ENCODE results near the gene PGBD5.
"Not testable (repeated sequence)": the region's sequence is repeated elsewhere in the genome, so short reads cannot be mapped to it uniquely, and the experiment has no call there.

The PGBD5 gene

GRCh38 chr1:230425252-230426091 is 660 bp downstream of the PGBD5 start:
- DNase-seq (ENCODE audit: low read depth in 2 of 2), result no peak

- DNase-seq (ENCODE audit: low read depth in 2 of 2), result no peak
These were observed 1.5 kb downstream of the PGBD5 start for GRCh38 chr1:230424391-230425251.

GRCh38 chr1:230423951-230424350 is 2.2 kb downstream of the PGBD5 start:
- DNase-seq (ENCODE audit: low read depth in 2 of 2), result no peak

- no peak for DNase-seq (ENCODE audit: low read depth in 2 of 2)
These were observed 2.9 kb downstream of the PGBD5 start for GRCh38 chr1:230423261-230423660.

DNA sequence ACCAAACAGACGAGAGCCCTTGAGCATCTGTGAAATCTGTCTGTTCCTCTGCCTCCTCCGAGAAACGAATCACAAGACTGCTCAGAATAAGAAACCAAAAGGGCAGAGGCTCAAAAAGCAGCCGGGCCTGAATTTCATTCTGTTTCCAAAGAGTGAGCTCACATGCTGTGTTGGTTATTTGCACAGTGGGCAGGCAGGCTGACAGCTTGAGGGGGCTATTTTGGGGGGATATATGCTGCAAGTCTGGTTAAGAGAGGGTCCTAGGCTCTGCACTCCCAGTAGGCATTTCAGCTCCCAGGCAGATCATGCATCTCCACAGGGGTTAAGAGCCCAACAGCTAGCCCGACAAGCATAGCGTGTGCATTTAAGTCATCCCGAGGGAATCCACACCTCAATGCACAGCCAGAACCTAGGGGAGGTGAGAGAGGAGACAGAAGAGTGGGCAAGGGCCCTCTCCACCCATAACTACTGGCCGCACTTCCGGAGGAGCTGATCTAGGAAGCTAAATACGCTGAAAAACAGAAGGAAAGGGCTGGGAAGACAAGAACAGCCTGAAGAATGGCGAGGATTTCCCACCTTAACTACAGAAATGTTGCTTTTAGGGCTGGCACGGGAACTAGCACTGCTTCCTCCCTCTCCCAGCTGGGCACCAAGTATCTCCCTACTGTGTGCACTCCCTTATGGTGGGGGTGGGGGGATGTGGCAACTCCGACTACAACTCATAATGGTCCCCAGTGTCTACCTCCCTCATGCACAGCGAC is 3.7 kb downstream of the PGBD5 start:
- no peak for DNase-seq (ENCODE audit: low read depth in 2 of 2)

DNA sequence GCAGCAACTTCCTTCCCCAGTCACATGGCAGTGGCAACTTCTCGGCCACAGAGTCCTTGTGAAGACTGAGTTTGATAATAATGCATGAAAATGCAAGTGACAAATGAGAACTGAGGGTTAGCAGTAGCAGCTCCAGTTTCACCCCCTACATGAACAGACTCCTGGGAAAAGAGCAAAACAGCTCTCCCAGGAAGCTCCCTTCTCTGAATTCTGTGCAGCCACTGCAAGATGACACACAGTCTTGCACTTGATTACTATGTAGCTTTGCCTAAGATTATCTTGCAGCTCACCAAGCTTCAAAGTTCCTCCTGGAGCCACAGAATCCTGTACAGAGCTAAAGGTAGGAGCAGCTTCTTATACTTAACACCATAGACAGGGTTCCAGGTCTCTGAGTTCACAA is 4.7 kb downstream of the PGBD5 start:
- DNase-seq (ENCODE audit: low read depth in 2 of 2), result no peak

DNA sequence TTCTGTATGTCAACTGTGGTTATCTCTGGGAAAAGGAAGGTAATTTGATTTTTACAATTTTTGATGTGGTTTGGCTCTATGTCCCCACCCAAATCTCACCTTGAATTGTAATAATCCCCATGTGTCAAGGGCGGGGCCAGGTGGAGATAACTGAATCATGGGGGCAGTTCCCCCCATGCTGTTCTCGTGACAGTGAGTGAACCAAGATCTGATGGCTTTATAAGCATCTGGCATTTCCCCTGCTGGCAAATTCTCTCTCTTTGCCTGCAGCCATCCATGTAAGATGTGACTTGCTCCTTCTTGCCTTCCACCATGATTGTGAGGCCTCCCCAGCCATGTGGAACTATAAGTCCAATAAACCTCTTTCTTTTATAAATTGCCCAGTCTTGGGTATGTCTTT is 5.8 kb downstream of the PGBD5 start:
- not testable (repeated sequence) for DNase-seq (ENCODE audit: low read depth in 2 of 2)

DNA sequence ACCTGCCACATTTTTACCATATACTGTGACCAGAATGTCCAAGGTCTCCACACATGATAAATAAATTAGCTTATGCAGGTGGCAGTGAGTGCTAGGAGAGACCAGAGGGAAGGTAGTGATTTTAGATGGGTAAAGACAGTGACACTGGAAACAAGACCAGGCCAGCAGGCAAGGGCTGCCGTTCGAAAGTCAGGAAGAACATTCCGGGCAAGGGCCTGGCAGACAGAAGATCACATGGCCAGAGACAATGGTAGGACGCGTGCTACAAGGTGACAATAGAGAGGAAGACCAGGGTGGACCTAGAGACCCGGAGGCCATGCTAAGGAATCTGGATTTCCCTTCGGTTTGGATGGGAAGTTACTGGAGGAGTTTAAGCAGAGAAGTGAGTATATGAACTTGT is 9.7 kb downstream of the PGBD5 start:
- no peak for DNase-seq (ENCODE audit: low read depth in 2 of 2)

DNA sequence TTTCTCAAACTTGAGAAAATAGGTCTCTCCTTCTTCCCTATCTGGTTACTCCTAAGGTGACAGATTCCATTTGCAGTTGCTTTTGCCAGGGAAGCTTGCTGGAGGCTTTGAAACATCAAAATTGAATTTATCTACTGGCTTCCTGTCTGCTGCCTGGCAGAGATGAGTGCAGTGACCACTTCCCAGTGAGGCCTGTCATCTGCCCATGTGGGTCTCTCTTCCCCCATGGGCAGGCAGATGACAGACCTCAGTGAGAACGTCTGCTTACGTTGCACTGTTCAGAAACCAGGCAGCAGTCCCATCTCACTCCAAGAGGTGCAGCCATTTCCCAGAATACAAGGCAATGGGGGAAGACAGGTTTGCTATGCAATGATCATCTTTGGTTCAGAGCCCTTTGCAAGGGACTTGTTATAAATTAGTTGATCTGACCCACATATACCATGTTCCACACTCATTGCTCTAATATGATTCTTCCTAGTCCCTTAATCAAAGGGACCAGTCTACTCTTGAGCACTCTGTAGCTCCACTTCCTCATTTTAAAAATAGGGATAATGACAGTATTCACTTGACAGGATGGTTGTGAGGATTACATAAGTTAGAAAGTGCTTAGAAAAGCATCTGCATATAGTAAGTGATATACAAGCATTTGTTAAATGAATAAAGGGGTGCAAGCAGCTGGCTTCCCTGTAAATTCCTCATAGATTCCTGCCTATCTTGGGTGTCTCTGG is 10.6 kb downstream of the PGBD5 start:
- DNase-seq (ENCODE audit: low read depth in 2 of 2), result no peak

- DNase-seq (ENCODE audit: low read depth in 2 of 2), result no peak
These were observed 11.4 kb downstream of the PGBD5 start for GRCh38 chr1:230414694-230415093.

DNA sequence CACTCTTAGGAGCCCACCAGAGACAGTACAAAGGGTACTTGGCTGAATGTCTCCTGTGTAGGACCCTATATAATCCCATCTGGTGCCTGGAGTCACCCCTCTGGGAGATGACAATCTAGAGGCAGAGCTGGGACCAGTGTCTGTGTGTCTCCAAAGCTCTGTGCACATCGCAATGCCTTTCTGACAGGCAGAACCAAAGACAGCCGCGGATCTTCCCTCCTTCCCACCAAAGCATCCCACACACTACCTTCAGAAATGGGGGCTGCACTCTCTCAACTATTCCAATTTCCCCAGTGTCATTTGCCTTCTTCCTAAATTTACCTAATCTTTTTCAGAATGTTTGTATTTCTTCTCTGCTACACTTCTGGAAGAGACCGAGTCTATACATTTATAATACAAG is 12.0 kb downstream of the PGBD5 start:
- no peak for DNase-seq (ENCODE audit: low read depth in 2 of 2)

DNA sequence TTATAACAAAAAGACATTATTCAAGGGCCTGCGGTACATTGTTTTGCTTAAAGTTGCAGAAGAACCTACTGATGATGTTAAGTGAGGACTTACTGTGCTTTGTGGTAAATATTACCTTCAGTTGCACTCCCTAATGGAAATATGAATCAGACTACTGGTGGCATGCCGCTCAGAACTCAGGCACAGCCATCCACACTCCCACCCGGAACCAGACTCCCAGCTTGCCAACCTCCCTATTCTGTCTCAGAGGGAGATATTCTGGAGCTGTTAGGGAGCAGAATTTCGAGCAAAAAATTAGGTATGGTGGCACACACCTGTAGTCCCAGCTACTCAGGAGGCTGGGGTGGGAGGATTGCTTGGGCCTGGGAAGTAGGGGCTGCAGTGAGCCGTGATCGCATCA is 13.1 kb downstream of the PGBD5 start:
- no peak for DNase-seq (ENCODE audit: low read depth in 2 of 2)

- DNase-seq (ENCODE audit: low read depth in 2 of 2), result no peak
These were observed 17.2 kb downstream of the PGBD5 start for GRCh38 chr1:230408971-230409370.

- no peak for DNase-seq (ENCODE audit: low read depth in 2 of 2)
These were observed 18.8 kb downstream of the PGBD5 start for GRCh38 chr1:230407351-230407750.

DNA sequence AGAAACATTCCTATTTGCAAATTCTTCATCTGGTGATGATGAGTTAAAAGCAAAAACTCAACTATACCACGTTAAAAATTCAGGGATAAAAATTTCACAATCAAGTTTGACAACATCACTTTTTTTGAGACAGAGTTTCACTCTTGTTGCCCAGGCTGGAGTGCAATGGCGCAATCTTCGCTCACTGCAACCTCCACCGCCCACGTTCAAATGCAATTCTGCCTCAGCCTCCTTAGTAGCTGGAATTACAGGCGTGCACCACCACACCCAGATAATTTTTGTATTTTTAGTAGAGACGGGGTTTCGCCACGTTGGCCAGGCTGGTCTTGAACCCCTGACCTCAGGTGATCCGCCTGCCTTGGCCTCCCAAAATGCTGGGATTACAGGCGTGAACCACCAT is 19.4 kb downstream of the PGBD5 start:
- not testable (repeated sequence) for DNase-seq (ENCODE audit: low read depth in 2 of 2)

- DNase-seq (ENCODE audit: low read depth in 2 of 2), result no peak
These were observed 22.7 kb downstream of the PGBD5 start for GRCh38 chr1:230403442-230403841.

GRCh38 chr1:230401763-230402294 is 24.3 kb downstream of the PGBD5 start:
- peak; percentile 4 to 16 for DNase-seq (ENCODE audit: low read depth in 2 of 2)

- DNase-seq (ENCODE audit: low read depth in 2 of 2), result no peak
These were observed 25.0 kb downstream of the PGBD5 start for GRCh38 chr1:230401101-230401500.

- DNase-seq (ENCODE audit: low read depth in 2 of 2), result no peak
These were observed 26.2 kb downstream of the PGBD5 start for GRCh38 chr1:230400007-230400344.

GRCh38 chr1:230399321-230400006 is 26.7 kb downstream of the PGBD5 start:
- DNase-seq (ENCODE audit: low read depth in 2 of 2), result no peak

DNA sequence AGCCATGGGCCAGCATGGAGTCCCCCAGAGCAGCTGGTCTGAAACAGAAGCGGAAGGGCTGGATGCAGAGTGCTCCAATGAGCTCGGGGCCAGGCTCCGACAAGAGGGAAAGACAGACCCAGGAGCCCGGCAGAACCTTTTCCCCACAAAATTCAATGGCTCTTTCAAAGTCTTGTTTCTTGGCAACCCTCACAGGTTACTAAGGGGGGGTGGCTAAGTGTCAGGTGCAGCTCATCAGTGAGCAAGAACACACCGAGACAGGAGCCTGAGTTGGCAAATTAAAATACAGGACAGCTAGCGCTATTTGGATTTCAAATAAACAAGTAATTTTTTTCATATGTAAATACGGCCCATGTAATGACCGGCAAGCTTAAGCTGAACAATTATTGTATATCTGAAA is 27.3 kb downstream of the PGBD5 start:
- no peak for DNase-seq (ENCODE audit: low read depth in 2 of 2)
